GM06990 (cell line): ENCODE results near the gene APRT.
"Not testable (repeated sequence)": the region's sequence is repeated elsewhere in the genome, so short reads cannot be mapped to it uniquely, and the experiment has no call there.

Experiments used
- DNase-seq: peaks from one replicate; pipeline ENCODE4 v3.0.0-alpha.2; 2011; ENCODE audit not compliant: insufficient read length; ENCODE audit errors: extremely low read depth
- H3K27me3 ChIP-seq: replicated peaks from 2 replicates; pipeline ENCODE4 v1.6.0; 2011; ENCODE audit warnings: low read length; ENCODE audit not compliant: control insufficient read depth, insufficient read depth
- H3K36me3 ChIP-seq: 2 replicates; pipeline ENCODE4 v1.5.1; 2011; ENCODE audit warnings: low read length; ENCODE audit not compliant: control insufficient read depth, insufficient read depth
- H3K4me3 ChIP-seq: replicated peaks from 2 replicates; pipeline ENCODE4 v1.5.1; 2011; ENCODE audit warnings: low read depth, mild to moderate bottlenecking, control low read depth, low read length
- TF ChIP-seq, protein P1 (sequence below): IDR thresholded peaks from 2 replicates; pipeline ENCODE4 v1.5.1; 2011; ENCODE audit warnings: low read length, control low read depth, mild to moderate bottlenecking, inconsistent platforms; ENCODE audit not compliant: insufficient read depth, poor library complexity, severe bottlenecking

Gene APRT

DNA sequence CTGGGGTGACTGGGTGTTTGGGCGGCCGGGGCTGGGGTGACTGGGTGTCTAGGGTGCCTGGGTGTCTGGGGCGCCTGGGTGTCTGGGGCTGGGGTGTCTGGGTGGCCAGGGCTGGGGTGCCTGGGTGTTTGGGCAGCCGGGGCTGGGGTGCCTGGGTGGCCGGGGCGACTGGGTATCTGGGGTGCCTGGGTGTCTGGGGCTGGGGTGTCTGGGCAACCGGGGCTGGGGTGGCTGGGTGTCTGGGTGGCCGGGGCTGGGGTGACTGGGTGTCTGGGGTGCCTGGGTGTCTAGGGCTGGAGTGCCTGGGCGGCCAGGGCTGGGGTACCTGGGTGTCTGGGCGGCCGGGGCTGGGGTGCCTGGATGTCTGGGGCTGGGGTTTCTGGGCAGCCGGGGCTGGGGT lies 13.4 kb upstream of the APRT start:
- peaks cover 3% of the 10 kb centered on the region for H3K36me3 ChIP-seq
- H3K4me3 ChIP-seq = no peak overlapping the region
- H3K27me3 ChIP-seq = no peaks in the 10 kb centered on the region
- no peak for DNase-seq
- TF ChIP-seq, protein P1, sequence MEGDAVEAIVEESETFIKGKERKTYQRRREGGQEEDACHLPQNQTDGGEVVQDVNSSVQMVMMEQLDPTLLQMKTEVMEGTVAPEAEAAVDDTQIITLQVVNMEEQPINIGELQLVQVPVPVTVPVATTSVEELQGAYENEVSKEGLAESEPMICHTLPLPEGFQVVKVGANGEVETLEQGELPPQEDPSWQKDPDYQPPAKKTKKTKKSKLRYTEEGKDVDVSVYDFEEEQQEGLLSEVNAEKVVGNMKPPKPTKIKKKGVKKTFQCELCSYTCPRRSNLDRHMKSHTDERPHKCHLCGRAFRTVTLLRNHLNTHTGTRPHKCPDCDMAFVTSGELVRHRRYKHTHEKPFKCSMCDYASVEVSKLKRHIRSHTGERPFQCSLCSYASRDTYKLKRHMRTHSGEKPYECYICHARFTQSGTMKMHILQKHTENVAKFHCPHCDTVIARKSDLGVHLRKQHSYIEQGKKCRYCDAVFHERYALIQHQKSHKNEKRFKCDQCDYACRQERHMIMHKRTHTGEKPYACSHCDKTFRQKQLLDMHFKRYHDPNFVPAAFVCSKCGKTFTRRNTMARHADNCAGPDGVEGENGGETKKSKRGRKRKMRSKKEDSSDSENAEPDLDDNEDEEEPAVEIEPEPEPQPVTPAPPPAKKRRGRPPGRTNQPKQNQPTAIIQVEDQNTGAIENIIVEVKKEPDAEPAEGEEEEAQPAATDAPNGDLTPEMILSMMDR = no peak

DNA sequence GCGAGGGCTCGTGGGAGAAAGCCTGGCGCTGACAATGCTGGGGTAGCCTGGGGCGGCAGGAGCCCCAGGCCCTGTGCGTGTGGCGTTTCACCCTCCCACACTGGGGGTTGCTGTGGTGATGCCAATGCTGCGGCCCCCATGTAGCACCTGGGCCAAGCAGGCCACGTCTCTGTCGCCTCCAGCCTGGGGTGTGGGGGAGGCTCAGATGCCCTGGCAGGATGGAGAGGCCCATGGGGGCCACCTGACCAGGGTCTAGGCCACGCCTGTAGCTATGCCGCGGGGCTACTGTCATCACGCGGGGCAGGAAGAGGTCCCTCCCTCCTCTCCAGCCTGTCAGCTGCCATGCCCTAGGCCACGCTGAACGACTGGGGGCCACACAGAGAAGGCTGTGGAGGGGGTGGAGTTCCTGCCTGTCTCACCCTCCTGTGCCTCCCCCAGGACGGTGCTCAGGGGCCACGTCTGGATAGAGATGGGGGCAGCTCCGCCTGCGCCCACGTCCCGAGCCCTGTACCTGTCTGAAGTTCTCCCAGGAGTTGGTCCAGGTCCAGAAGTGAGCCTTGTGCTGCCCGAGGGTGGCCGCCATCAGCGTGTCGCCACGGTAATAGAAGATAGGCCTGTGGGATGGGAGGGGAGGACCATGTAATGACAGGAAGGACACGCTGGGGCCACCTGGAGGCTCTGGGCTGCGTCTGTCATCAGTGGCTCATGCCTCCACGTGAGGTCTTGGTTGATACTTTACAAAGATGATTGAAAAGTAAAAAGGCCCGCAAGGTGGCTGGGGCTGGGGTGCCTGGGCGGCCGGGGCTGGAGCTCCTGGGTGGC lies 12.7 kb upstream of the APRT start:
- Histone ChIP-seq H3K27me3 (no peaks in the 10 kb centered on the region), H3K4me3 (no peak overlapping the region), H3K36me3 (peaks cover 3% of the 10 kb centered on the region)
- TF ChIP-seq, protein P1 = no peak
- DNase-seq = no peak

DNA sequence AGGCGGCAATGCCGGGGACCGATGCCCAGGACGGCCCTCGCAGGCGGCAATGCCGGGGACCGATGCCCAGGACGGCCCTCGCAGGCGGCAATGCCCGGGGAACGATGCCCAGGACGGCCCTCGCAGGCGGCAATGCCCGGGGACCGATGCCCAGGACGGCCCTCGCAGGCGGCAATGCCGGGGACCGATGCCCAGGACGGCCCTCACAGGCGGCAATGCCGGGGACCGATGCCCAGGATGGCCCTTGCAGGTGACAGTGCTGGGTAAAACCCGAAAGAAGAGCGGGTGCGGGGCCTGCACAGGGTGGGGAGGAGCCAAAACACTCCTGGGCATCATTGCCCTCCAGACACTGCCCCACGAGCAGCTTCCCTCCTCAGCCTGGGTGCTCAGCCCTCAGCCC lies 11.9 kb upstream of the APRT start:
- H3K27me3 ChIP-seq, DNase-seq, H3K36me3 ChIP-seq, H3K4me3 ChIP-seq: not testable (repeated sequence)

DNA sequence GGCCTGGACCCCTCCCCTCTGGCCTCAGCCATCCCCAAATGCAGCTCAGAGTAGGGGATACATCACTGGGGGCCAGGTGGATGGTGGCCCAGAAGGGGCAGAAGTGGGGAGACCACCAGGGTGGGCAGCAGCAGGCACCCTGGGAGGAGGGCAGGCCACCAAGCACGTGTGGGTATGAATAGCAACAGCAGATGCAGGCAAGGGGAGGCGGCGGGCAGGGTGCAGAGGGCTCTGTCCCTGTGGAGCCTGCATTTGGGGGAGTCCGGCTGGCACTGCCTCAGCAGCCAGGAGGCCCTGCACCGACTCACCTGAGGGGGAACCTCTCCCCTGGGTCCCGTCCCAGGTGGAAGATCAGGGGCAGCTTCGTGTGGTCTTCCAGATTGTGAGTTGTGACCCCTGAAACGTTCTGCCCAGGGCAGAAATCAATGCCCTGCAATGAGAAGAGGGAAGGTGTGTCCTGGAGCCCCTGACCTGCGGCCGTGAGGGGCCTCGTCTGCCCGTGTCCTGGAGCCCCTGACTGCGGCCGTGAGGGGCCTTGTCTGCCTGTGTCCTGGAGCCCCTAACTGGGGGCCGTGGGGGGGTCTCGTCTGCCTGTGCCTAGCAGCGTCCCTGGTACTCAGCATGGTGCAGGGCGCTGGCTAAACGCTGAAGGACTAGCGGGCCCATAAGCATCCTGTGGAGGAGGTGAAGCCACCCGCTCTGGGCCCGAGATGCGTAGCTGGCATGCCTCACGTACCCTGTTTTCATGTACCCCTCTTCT lies 10.7 kb upstream of the APRT start:
- no peaks in the 10 kb centered on the region for H3K27me3 ChIP-seq
- H3K36me3 ChIP-seq = peaks cover 3% of the 10 kb centered on the region
- no peak overlapping the region for H3K4me3 ChIP-seq
- TF ChIP-seq, protein P1 = no peak
- DNase-seq = no peak

DNA sequence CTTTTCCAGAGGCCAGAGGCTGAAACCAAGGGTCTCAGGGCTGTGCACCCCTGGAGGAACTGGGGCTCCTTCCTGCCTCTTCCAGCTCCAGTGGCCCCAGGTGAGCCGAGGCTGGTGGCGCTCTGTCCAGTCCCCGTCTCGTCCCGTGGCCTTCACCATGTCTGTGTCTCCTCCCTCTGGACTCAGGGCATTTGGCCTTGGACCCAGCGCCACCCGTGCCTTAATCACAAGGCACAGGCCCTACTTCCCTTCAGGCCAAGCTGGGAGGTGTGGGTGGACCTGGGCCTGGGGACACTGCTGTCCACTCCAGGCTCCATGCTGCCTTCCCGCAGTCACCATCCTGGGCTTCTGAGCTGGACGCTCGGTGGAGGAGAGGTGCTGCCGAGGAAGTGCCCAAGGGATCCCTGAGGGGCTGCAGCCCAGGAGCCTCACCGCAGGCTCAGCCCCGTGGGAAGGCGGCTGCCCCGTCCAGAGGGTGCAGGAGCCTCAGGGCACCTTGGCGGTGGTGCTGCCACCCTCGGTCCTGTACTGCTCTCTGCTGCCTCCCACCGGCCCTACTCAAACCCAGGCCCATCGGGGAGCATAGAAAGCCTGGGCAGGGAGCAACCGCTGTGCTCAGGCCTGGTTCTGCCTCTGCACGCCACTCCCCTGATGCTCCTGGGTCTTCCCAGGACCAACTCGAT lies 9.6 kb upstream of the APRT start:
- Histone ChIP-seq H3K36me3 (peaks cover 3% of the 10 kb centered on the region), H3K4me3 (no peak overlapping the region), H3K27me3 (no peaks in the 10 kb centered on the region)
- TF ChIP-seq, protein P1 = no peak
- DNase-seq = no peak
